HEK293 (cell line): ENCODE data around the gene IRS1.

Experiments
- CTCF ChIP-seq: fragments of 450-650 bp; formaldehyde crosslinking; IDR thresholded peaks from 2 replicates; pipeline ENCODE4 v1.5.1; 2016; ENCODE audit warnings: missing biosample characterization, missing genetic modification characterization
- MZF1 ChIP-seq: fragments of 450-650 bp; formaldehyde crosslinking; IDR thresholded peaks from 2 replicates; pipeline ENCODE4 v1.5.1; 2017; ENCODE audit warnings: missing biosample characterization, missing genetic modification characterization, borderline replicate concordance
- REST ChIP-seq: fragments of 450-650 bp; formaldehyde crosslinking; IDR thresholded peaks from 2 replicates; pipeline ENCODE4 v1.5.1; 2016; ENCODE audit warnings: missing biosample characterization, missing genetic modification characterization
- ZNF423 ChIP-seq: fragments of 450-650 bp; formaldehyde crosslinking; IDR thresholded peaks from 2 replicates; pipeline ENCODE4 v1.5.1; 2016; ENCODE audit warnings: missing biosample characterization, missing genetic modification characterization
- ZNF830 ChIP-seq: fragments of 450-650 bp; IDR thresholded peaks from 2 replicates; pipeline ENCODE4 v1.5.0; 2018; ENCODE audit warnings: missing biosample characterization, missing genetic modification characterization, low read depth, mild to moderate bottlenecking, moderate library complexity

GRCh38 chr2:226794196-226794661 is 5.4 kb downstream of the IRS1 start:
- TF ChIP-seq CTCF (tag by site-specific recombination) (no peak), ZNF830 (tag by site-specific recombination) (no peak), MZF1 (tag by site-specific recombination) (no peak), ZNF423 (no peak), REST (no peak)
